Measurements from ENCODE around the gene IQGAP3. TPM values are rescaled to one million over a fixed set of nuclear protein-coding genes. Genes with fewer than 3 reads are reported as not detected.

The IQGAP3 gene
- polyA plus RNA-seq, 4 donors = 9.6 to 18.8 (median 14.6) TPM

DNA sequence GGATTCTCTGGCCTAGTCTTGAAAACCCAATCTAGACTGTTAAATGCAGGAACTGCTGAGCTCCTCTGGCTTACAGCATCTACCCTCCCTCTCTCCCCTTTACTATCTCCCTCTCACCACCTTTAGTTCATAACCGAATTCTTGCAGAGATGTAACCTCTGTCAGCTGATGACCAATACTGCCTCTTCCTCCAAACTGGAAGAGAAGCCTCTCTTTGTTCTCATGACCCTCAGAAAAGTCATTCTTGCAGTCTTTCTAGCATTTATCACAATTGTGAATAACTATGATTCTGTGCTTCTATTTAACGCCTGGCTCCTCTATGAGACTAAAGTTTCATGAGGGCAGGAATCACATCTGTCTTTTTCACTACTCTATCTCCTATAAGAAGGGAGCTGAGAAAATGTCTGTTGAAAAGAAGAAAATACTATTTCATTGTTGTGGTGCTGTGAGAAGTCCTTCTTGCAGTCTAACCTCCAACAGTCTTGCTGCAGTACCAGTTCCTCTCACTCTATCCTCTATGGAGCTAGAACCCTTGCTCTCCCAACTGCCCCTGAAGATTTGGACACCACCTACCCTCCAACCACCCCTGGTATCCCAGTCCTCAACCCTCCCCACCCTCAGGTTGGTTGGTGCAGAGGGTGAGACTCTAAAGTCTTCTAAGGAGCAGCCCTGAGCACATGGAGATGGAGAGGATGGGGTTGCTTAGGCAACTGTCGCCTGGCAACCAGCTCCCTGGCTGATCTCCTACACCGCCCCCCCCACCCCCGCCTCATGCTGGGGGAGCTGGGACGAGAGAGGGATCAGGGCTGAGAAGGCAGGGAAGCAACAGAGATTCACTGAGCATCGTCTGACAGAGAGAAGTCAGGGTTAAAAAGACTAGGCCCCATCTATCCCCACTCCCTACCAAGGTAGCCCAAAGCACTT, 85.7 kb downstream of the IQGAP3 start:
- DNase-seq (ENCODE audit: low read depth in 4 of 4, low spot score in 2 of 4) = no peak

DNA sequence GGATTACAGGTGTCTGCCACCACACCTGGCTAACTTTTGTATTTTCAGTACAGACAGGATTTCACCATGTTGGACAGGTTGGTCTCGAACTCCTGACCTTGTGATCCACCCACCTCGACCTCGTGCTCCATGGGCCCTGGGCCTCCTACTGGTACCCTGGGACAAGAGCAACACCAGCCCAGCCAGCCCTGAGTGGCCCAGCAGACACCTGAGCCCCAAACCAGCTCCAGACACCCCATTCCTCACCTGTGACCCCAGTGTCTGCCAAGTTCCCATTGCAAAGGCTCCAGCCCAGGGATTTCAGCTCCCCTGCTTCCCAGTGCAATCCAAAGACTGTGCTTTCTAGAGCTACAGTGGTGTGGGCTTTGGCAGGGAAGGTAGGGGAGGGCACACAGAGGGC, 86.4 kb downstream of the IQGAP3 start:
- DNase-seq (ENCODE audit: low read depth in 4 of 4, low spot score in 2 of 4) = no peak

DNA sequence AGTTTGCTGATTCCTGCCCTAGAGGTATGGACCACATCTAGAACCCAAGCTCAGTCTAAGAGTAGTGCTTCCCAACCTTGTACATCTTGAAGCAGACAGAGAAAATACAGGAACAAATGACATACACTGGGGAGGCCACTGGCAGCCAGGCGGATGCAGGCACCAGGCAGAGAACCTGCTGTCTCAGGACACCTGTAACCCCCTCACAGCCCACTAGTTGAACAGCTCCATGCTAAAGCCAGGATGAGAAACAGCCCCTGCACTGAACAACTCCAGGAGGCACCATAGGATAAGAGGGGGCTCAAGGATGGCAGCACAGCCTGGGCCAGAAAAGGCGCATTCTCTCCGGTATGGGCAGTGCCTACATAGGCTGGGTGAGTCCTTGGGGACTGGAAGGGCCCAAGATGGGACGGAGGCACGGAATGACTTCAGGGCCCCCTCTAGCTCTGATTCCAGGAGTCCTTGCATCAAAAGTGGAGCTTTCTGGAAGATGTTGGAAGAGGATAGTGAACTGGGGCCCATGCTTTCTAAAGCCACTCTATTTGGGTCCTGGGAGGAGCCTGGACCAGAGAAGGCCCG, 87.8 kb downstream of the IQGAP3 start:
- DNase-seq (ENCODE audit: low read depth in 4 of 4, low spot score in 2 of 4) = no peak

DNA sequence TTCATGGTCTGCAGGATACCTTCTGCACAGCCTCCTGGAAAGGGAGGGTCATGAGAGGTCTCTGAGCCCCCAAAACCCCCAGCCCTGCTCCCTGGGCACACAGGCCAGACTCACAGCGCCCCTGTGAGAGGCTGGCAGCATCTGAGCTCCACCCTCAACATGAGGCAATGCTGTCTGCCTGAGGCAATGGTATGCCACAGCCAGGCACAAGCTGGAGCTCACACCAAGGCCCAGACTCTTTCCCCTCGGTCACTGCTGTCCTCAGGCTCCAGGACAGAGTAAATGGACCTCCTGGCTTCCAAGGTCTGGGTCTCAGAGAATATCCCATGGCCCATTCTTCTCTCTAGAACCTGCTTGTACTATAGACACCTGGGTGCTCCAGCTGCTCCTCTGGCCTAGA, 89.0 kb downstream of the IQGAP3 start:
- DNase-seq (ENCODE audit: low read depth in 4 of 4, low spot score in 2 of 4) = no peak

DNA sequence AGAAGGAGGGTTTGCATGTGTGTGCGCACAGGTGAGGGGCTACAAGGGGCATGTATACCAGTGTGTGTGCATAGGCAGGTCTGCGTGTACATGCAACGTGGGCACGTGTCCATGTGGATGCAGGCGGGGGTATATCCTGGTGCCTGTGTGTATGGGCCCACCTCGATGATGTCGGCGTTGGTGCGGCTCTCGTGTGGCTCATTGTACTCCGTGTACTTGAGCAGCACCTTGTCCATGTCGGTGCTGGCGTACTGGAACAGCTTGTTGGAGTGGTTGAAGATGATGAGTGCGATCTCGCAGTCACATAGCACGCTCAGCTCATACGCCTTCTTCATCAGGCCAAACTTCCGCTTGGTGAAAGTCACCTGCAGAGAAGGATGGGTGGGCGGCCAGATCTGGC, 90.1 kb downstream of the IQGAP3 start:
- DNase-seq (ENCODE audit: low read depth in 4 of 4, low spot score in 2 of 4) = no peak

DNA sequence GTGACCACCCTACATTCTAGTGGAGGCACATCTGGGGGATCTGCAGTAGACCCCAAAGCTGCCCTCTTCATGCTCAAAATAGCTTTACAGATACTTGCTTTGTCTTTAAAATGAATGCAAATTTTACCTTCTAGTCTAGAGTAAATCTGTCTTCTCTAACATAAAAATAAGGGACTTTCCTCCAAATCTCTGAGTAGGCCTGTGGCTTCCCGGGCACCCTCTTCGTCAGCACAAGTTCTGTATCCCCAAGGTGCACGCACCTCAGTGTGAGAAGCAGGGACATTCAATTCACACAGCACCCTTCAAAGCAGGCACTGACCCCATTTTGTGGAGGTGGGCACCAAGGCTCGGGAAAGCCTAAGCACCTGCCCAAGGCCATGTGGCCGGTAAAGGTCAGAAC, 90.8 kb downstream of the IQGAP3 start:
- no peak for DNase-seq (ENCODE audit: low read depth in 4 of 4, low spot score in 2 of 4)

DNA sequence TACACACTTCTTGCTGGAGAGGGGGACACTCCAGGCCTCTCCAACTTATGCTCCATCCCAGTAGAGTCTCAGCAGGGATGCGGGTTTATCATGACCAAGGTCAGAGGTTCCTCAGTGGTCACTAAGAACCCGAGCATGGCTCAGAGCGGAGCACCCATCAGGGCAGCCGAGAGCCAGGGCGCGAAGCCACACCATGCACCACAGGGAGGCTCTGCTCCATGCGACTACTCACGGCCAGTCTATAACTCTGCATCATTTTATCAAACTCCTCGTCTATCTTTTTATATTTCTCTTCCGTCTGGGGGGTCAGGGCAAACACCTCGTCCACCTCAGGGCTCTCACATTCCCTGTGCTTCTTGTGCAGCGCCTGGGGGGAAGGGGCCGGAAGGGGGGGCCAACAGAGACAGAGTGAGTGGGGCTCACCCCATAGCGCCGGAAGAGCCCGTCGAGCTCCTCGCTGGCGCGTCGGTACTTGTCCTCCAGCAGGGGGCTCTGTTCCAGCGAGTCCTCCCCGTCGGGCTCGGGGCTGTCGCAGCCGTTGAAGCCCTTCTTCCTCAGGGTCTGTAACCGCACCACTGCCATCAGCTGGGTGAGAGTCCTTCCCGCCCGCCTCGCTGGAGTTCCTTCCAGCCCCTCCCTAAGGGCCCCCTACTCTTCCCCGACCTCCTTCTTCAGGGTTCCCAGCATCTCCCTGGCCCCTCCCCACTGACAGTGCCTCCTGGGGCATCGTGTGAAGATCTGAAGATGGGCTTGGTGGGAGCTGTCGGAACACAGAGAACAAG, 91.8 kb downstream of the IQGAP3 start:
- no peak for DNase-seq (ENCODE audit: low read depth in 4 of 4, low spot score in 2 of 4)

DNA sequence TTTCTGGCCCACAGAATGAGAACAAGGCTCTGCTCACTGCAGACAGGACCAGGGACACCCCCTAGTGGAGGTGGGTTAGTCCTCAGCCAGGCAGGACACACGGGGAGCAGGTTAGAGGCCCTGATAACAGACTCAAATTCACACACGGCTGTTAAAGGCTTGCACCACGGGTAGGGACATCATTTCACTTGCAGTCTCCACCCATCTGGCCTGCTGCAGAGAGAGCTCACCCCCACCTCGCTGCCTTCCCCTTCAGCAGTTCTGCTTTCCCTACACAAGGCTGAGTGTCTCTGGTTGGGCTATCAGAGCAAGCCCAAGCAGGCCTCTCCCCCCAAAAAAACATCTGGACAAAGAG, 92.4 kb downstream of the IQGAP3 start:
- DNase-seq (ENCODE audit: low read depth in 4 of 4, low spot score in 2 of 4) = no peak

DNA sequence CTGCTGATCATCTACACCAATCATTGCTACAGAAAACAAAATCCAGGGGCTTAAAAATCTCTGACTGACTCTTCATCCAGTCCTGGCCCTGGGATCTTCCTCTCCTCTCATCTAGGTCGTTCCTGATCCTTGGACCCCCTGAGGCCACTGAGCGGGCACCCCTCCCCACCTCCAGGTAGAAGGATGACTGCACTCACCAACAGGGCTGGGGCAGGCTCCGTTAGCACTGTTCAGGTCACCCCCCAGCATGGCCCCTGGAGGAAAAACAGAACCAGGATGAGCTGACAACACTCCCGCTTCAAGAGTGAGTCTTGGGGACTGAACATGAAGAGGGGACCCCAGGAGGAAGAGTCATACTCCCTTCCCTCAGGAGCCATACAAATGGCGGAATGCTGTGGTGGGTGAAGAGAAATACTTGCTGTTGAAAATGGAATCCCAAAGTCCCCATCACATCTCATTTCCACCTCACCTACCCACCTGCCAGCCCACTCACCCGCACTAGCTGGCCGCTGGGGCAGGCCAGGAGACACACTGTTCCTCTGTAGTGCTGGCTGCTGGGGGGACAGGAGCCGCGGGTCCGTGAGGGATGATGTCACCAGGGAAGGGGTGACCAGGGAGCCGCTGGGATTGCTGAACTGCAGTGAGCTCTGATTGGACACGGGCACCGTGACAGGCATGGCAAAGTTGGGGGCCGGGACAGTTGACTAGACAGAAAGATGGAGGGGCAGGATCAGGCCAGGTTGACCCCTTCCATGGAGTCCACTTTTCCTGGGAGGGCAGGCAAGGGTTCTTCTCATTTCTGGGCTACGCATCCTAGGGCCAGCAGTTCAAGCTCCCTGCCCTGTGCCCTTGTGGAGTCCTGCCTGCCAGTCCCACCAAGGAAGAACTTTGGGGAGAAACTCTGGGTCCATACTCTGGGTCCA, 93.0 kb downstream of the IQGAP3 start:
- no peak for DNase-seq (ENCODE audit: low read depth in 4 of 4, low spot score in 2 of 4)

DNA sequence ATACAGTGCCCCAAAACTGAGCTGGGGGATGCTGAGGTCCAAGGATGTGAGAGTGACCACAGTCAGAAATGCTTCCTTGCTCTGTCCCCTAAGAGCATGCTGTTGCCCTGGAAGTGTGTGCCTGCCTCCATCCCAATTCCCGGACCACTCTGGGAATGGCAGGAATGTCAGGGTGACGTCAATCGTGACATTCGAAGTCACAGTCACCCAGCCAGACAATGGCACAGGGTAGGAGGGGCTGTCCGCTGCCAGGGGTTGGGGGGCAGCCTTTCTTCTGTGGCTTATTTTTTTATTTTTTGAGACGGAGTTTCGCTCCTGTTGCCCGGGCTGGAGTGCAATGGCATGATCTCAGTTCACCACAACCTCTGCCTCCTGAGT, 94.1 kb downstream of the IQGAP3 start:
- DNase-seq (ENCODE audit: low read depth in 4 of 4, low spot score in 2 of 4) = no peak

DNA sequence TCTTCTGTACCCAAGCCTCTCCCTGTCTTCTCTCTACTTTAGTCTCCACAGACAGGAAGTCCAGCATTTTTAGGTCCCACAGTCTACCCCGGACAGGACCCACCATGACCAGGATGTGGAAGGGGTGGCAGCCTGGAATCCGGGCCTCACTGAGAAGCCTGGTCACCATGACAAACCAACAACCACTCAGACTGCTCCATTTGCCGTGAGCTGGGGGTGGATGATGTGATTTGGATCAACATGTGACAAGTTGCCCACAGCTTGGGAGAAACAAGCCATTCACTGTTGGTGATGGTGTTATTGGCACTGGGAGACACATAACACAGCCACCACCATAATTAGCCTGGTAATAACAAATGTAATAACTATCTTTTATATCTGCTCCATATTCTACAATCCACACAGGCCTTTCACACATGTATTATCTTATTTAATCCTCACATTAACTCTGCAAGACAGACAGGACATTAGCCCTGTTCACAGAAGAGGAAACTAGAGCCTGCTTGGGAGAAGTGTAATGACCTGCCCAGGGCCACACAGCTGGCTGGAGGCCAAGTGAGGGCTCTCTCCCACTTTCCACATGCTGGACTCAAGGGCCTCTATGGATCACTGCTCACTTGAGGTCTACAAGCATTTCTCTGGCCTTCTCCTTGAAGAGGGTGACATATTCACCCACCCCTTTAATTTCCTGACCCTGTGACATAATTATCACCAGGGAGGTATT, 94.7 kb downstream of the IQGAP3 start:
- no peak for DNase-seq (ENCODE audit: low read depth in 4 of 4, low spot score in 2 of 4)

DNA sequence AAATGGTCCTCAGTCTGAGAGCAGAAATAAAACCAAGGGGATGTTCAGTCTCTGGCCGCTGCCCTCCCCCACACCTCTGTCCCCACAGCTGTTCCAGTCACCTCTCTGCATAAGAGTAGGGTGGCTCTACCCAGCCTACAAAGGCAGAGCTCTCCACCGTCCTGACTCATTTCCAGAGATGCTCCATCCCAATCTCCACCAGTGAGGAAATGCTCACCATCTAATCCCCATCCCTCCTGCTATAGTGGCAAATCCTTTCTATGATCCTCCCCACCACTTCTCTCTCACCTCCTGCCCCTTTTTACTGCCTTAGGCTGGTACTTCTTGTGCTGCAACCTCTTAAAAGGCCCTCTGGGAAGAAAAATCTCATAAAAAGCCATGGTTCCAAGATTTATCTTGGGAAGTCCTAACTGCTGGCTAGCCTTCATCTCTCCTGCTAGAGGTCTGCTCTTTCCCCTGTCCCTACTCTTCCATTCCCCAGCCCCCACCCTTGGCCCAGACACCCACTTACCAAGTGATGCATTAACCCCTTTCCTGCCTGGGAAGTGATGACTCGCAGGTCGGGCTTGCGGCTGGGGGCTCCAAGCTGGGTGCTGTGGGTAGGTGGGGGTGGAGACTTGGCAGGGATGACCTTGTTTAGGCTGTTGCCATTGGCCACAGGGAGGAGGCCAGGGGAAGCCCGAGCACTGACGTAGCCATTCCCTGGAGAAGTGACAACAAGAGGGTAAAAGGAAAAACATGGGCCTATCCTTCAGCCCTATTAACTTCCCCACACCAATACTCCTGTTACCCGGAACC, 95.7 kb downstream of the IQGAP3 start:
- DNase-seq (ENCODE audit: low read depth in 4 of 4, low spot score in 2 of 4) = no peak

DNA sequence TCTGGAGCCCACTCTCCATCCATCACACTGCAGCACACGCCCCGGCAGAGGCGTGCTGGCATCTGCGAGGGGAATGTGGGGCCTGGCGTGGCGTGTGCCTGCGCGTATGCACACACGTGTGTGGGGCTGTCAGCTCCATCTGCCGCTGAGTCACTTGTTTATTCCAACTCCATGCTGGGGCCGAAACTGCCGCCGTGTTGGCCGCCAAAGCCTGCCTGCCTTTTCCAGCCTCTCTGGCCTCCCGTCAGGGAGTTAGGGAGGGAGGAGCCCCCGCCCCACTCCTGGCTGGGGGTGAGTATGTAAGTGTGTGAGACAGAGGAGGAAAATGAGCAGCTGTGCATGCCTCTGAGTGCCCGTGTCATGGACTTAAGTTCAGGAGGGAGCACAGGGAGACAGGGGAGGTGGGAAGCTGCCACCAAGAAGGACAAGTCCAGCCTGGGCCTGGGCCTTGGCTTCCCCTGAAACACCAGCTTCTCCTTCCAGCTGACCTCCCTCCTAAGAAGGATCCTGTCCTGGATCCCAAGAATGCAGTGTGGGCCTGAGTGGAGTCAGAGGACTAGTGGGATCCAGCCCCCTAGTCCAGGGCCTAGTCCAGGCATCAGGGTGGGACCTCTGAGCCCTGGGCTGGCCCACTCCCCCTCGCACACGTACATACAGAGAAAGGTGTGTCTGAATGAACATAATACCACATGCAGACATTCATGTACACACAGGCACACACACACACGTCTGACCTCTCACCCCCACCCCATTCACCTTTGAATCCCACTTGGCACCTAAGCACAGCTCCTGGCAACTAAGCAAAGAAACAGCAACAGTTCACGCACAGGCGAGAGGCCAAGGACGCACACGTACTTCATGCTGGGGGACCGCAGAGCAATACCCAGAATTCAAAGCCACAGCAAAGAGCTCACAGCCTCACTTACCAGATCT, 96.5 kb downstream of the IQGAP3 start:
- DNase-seq (ENCODE audit: low read depth in 4 of 4, low spot score in 2 of 4) = no peak

Other genes starting within 250 kb of the IQGAP3 start
- gene CCT3, start 234.3 kb downstream of the IQGAP3 start, polyA plus RNA-seq (ENCODE audit: insufficient read length in 4 of 4) = 100 to 1,000 TPM; 313 to 386 (median 330) TPM
- gene TSACC, start 234.0 kb downstream of the IQGAP3 start, polyA plus RNA-seq (ENCODE audit: insufficient read length in 4 of 4) = 1 to 10 TPM in 3 of 4 donors, under 1 TPM in 1; 0.57 to 2.3 (median 1.6) TPM
- gene RHBG, start 203.4 kb downstream of the IQGAP3 start, polyA plus RNA-seq (ENCODE audit: insufficient read length in 4 of 4) = 10 to 100 TPM in 3 of 4 donors, 1 to 10 TPM in 1; 8.0 to 24.3 (median 17.0) TPM
- 10 to 100 TPM; 20.8 to 32.8 (median 24.3) TPM for gene MEF2D, start 71.8 kb downstream of the IQGAP3 start, polyA plus RNA-seq (ENCODE audit: insufficient read length in 4 of 4)
- 1 to 10 TPM in 3 of 4 donors, under 1 TPM in 1; 0.97 to 2.3 (median 1.4) TPM for gene TTC24, start 7.2 kb upstream of the IQGAP3 start, polyA plus RNA-seq (ENCODE audit: insufficient read length in 4 of 4)
- gene NAXE, start 19.2 kb upstream of the IQGAP3 start, polyA plus RNA-seq (ENCODE audit: insufficient read length in 4 of 4) = 10 to 100 TPM; 64.7 to 86.7 (median 77.2) TPM
- 10 to 100 TPM; 28.4 to 36.1 (median 33.7) TPM for gene GPATCH4, start 28.9 kb upstream of the IQGAP3 start, polyA plus RNA-seq (ENCODE audit: insufficient read length in 4 of 4)
- gene HAPLN2, start 46.9 kb upstream of the IQGAP3 start, polyA plus RNA-seq (ENCODE audit: insufficient read length in 4 of 4) = under 1 TPM; 0.16 to 0.62 (median 0.47) TPM
- 1 to 10 TPM in 1 of 4 donors, under 1 TPM in 3; 0.22 to 4.1 (median 0.42) TPM for gene BCAN, start 69.6 kb upstream of the IQGAP3 start, polyA plus RNA-seq (ENCODE audit: insufficient read length in 4 of 4)
- 100 to 1,000 TPM; 144 to 165 (median 153) TPM for gene NES, start 104.8 kb upstream of the IQGAP3 start, polyA plus RNA-seq (ENCODE audit: insufficient read length in 4 of 4)
- gene CRABP2, start 133.0 kb upstream of the IQGAP3 start, polyA plus RNA-seq (ENCODE audit: insufficient read length in 4 of 4) = 100 to 1,000 TPM in 2 of 4 donors, 10 to 100 TPM in 2; 76.4 to 118 (median 97.9) TPM
- 10 to 100 TPM; 32.9 to 52.0 (median 39.5) TPM for gene METTL25B, start 155.9 kb upstream of the IQGAP3 start, polyA plus RNA-seq (ENCODE audit: insufficient read length in 4 of 4)
- gene ISG20L2, start 156.2 kb upstream of the IQGAP3 start, polyA plus RNA-seq (ENCODE audit: insufficient read length in 4 of 4) = 10 to 100 TPM; 41.7 to 47.8 (median 44.8) TPM
- 10 to 100 TPM; 68.6 to 77.1 (median 70.2) TPM for gene MRPL24, start 168.5 kb upstream of the IQGAP3 start, polyA plus RNA-seq (ENCODE audit: insufficient read length in 4 of 4)
- 100 to 1,000 TPM; 248 to 305 (median 272) TPM for gene HDGF, start 179.1 kb upstream of the IQGAP3 start, polyA plus RNA-seq (ENCODE audit: insufficient read length in 4 of 4)
- 100 to 1,000 TPM; 101 to 123 (median 105) TPM for gene PRCC, start 195.0 kb upstream of the IQGAP3 start, polyA plus RNA-seq (ENCODE audit: insufficient read length in 4 of 4)
- 1 to 10 TPM in 2 of 4 donors, under 1 TPM in 2; 0.49 to 1.6 (median 1.0) TPM for gene SH2D2A, start 244.3 kb upstream of the IQGAP3 start, polyA plus RNA-seq (ENCODE audit: insufficient read length in 4 of 4)

All from left renal cortex interstitium (tissue), 4 donors.